ENCODE data around the gene LMO3.

GRCh38 chr12:16636435-16637055 lies 30.6 kb upstream of the LMO3 start:
- TF ChIP-seq CTCF (IDR thresholded peaks at IDR 0.05), result no peak
- TF ChIP-seq POLR2A (IDR thresholded peaks at IDR 0.05), result no peak

All from body of pancreas (tissue), 4 donors.